CD8-positive, alpha-beta memory T cell (primary cell): Measurements from ENCODE around the gene ZBTB25. TPM values are rescaled to one million over a fixed set of nuclear protein-coding genes. Genes with fewer than 3 reads are reported as not detected.

Source experiments
- CTCF ChIA-PET: fragments of 350-600 bp; sonication (Branson Sonifier 250); formaldehyde crosslinking; loops from one replicate; lab custom pipeline; 2021; ENCODE audit warnings: antibody characterized with exemption; lab: Charles Lee
- POLR2A ChIA-PET: fragments of 350-600 bp; sonication (Branson Sonifier 250); formaldehyde crosslinking; loops from one replicate; lab custom pipeline; 2021; ENCODE audit warnings: antibody characterized with exemption; lab: Charles Lee
- DNase-seq, 5 donors: peaks; one replicate each; pipeline versions ENCODE4 v3.0.0 to v3.0.0-alpha.2; 2020 to 2022; ENCODE audit warnings: mixed read lengths in 1 of 5
- H3K27ac ChIP-seq: one replicate; pipeline ENCODE4 v1.7.0; 2013; ENCODE audit warnings: low read depth, mild to moderate bottlenecking, low read length, moderate library complexity
- H3K27me3 ChIP-seq: 2 replicates; pipeline ENCODE4 v1.7.0; 2013; ENCODE audit warnings: low read length, mild to moderate bottlenecking; ENCODE audit not compliant: insufficient read depth, poor library complexity, severe bottlenecking
- H3K36me3 ChIP-seq: 2 replicates; pipeline ENCODE4 v1.7.0; 2013; ENCODE audit warnings: mild to moderate bottlenecking, low read length, moderate library complexity; ENCODE audit not compliant: insufficient read depth
- H3K4me1 ChIP-seq: 2 replicates; pipeline ENCODE4 v1.7.0; 2013; ENCODE audit warnings: mild to moderate bottlenecking, low read length, moderate library complexity; ENCODE audit not compliant: insufficient read depth
- H3K4me3 ChIP-seq: 2 replicates; pipeline ENCODE4 v1.7.0; 2013; ENCODE audit warnings: mild to moderate bottlenecking, low read length
- H3K9me3 ChIP-seq: 2 replicates; pipeline ENCODE4 v1.7.0; 2013; ENCODE audit warnings: mild to moderate bottlenecking, low read length
- H3K27ac Mint-ChIP-seq, 8 donors: one replicate each; pipeline ENCODE4 v1.8.0; 2020 to 2021; ENCODE audit warnings: mixed read lengths in 8 of 8, mild to moderate bottlenecking in 6 of 8, inconsistent platforms in 3 of 8, moderate library complexity in 3 of 8
- H3K27me3 Mint-ChIP-seq, 2 donors: one replicate each; pipeline ENCODE4 v1.8.0; 2020 to 2021; ENCODE audit warnings: mixed read lengths in 2 of 2, mild to moderate bottlenecking in 1 of 2, moderate library complexity in 1 of 2
- H3K36me3 Mint-ChIP-seq, 3 donors: one replicate each; pipeline ENCODE4 v1.8.0; 2020 to 2021; ENCODE audit warnings: mixed read lengths in 3 of 3, inconsistent platforms in 1 of 3, mild to moderate bottlenecking in 1 of 3
- H3K4me1 Mint-ChIP-seq, 3 donors: one replicate each; pipeline ENCODE4 v1.8.0; 2020 to 2021; ENCODE audit warnings: mixed read lengths in 3 of 3, inconsistent platforms in 1 of 3, mild to moderate bottlenecking in 1 of 3
- H3K4me3 Mint-ChIP-seq, 7 donors: one replicate each; pipeline ENCODE4 v1.8.0; 2020 to 2021; ENCODE audit warnings: mixed read lengths in 7 of 7, mild to moderate bottlenecking in 6 of 7, moderate library complexity in 4 of 7, inconsistent platforms in 2 of 7
- H3K9me3 Mint-ChIP-seq, 5 donors: one replicate each; pipeline ENCODE4 v1.8.0; 2020 to 2022; ENCODE audit warnings: mixed read lengths in 5 of 5, mild to moderate bottlenecking in 3 of 5, moderate library complexity in 2 of 5, inconsistent platforms in 1 of 5
- polyA plus RNA-seq: library from polyadenylated mRNA; unstranded; fragments of 300-500 nt; fragmentation: Illumina TruSeq; gene quantifications from one replicate; pipeline ENCODE4 v1.2.3, GENCODE V29; 2021
- total RNA-seq, 2 experiments: library from RNA; stranded (reverse); gene quantifications; one replicate each; pipeline ENCODE4 v1.2.3, GENCODE V29; 2021

The ZBTB25 gene
- total and polyA plus RNA-seq, 3 experiments from 2014 or later: 21.7 to 34.9 (median 22.9) TPM

DNA sequence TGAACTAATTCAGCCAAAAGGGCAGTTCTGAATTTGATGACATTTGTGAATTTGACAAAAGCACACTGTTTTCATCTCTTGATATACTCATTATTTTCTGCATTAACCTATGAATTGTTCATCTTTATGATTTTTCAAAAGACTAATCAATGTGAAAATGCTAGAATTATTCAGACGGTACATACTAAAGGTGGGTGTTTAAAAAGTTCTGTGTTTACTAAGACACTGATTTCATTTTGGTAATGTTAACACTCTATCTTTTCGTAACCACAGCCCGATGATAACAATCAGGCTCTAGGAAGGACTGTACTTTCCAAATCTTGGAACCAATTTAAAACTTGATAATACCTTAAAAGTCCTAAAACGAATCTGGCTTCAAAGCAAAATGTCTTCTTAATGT lies 28.9 kb downstream of the ZBTB25 start:
- Histone ChIP-seq H3K4me3 (no peak overlapping the region), H3K36me3 (no peaks in the 10 kb centered on the region), H3K27me3 (no peaks in the 10 kb centered on the region), H3K9me3 (no peaks in the 10 kb centered on the region), H3K4me1 (no peaks in the 10 kb centered on the region), H3K27ac (no peak overlapping the region)
- no peaks in the 10 kb centered on the region for H3K9me3 Mint-ChIP-seq
- peaks cover 0 to 33% (median 6%) of the 10 kb centered on the region in 3 donors for H3K36me3 Mint-ChIP-seq
- ChIA-PET POLR2A (interaction anchor here (0.6 kb wide), 1 partner anchor 211 kb away, joined by 3 read pairs; no protein-coding TSS in a partner anchor), CTCF (interaction anchor here (1.0 kb wide), 1 partner anchor 45 kb away, joined by 3 read pairs; no protein-coding TSS in a partner anchor)
- no peak overlapping the region for H3K27ac Mint-ChIP-seq
- peaks cover 8 to 43% (median 31%) of the 10 kb centered on the region in 3 donors for H3K4me1 Mint-ChIP-seq
- no peak for DNase-seq
- no peaks in the 10 kb centered on the region for H3K27me3 Mint-ChIP-seq
- no peak overlapping the region for H3K4me3 Mint-ChIP-seq

DNA sequence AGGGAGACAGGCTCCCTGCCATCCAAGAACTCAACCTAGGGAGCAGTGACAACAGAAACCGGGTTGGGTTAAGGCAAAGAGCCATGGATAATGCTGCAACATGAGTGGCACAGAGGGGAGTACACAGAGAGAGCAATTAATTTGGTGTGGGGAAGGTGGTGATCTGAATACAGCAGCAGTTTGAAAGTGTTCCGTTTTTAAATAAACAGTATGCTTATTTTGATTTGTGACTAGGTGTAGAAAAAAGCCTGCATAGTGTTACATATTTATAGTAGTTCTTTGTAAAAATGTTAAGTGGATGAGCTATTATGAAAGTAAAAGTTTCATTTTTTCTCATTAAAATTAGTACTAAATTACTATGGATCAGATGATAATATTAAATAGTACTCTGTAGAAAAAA lies 29.6 kb downstream of the ZBTB25 start:
- DNase-seq: no peak
- no peaks in the 10 kb centered on the region for H3K27me3 Mint-ChIP-seq
- H3K27ac Mint-ChIP-seq: no peak overlapping the region
- H3K36me3 Mint-ChIP-seq: peaks cover 0 to 29% (median 6%) of the 10 kb centered on the region in 3 donors
- peaks cover 11 to 48% (median 33%) of the 10 kb centered on the region in 3 donors for H3K4me1 Mint-ChIP-seq
- no peak overlapping the region for H3K4me3 ChIP-seq
- ChIA-PET POLR2A (interaction anchor here (0.6 kb wide), 2 partner anchors 26 to 211 kb away, joined by 3 read pairs; no protein-coding TSS in a partner anchor), CTCF (interaction anchor here (1.0 kb wide), 1 partner anchor 44 kb away, joined by 3 read pairs; no protein-coding TSS in a partner anchor)
- H3K4me1 ChIP-seq: no peaks in the 10 kb centered on the region
- no peaks in the 10 kb centered on the region for H3K9me3 ChIP-seq
- no peak overlapping the region for H3K4me3 Mint-ChIP-seq
- no peaks in the 10 kb centered on the region for H3K9me3 Mint-ChIP-seq
- H3K36me3 ChIP-seq: no peaks in the 10 kb centered on the region
- no peaks in the 10 kb centered on the region for H3K27me3 ChIP-seq
- no peak overlapping the region for H3K27ac ChIP-seq

DNA sequence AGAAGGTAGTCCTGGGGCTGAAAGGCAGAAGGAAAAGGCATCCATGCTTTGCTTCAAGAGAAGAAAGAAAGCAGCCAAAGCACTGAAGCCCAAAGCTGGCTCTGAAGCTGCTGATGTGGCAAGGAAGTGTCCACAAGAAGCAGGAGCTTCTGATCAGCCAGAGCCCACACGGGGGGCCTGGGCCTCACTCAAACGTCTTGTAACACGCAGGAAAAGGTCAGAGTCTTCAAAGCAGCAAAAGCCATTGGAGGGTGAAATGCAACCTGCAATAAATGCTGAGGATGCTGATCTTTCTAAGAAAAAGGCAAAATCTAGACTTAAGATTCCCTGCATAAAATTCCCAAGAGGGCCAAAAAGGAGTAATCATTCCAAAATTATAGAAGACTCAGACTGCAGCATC lies 35.2 kb downstream of the ZBTB25 start:
- Histone ChIP-seq H3K4me3 (no peak overlapping the region), H3K27me3 (no peaks in the 10 kb centered on the region), H3K9me3 (no peaks in the 10 kb centered on the region), H3K4me1 (peaks cover 10% of the 10 kb centered on the region), H3K27ac (no peak overlapping the region), H3K36me3 (no peaks in the 10 kb centered on the region)
- H3K9me3 Mint-ChIP-seq: no peaks in the 10 kb centered on the region
- no peak for DNase-seq
- peaks cover 0 to 13% (median 6%) of the 10 kb centered on the region in 3 donors for H3K36me3 Mint-ChIP-seq
- H3K4me3 Mint-ChIP-seq: peak overlapping the region in 1 of 7 donors; percentile 3
- H3K27ac Mint-ChIP-seq: peak overlapping the region in 1 of 8 donors; percentile 74
- H3K27me3 Mint-ChIP-seq: no peaks in the 10 kb centered on the region
- CTCF ChIA-PET: interaction anchor here (2.2 kb wide), 1 partner anchor 39 kb away, joined by 10 read pairs; no protein-coding TSS in a partner anchor
- H3K4me1 Mint-ChIP-seq: peaks cover 35 to 66% (median 59%) of the 10 kb centered on the region in 3 donors
- POLR2A ChIA-PET: no interaction called here

DNA sequence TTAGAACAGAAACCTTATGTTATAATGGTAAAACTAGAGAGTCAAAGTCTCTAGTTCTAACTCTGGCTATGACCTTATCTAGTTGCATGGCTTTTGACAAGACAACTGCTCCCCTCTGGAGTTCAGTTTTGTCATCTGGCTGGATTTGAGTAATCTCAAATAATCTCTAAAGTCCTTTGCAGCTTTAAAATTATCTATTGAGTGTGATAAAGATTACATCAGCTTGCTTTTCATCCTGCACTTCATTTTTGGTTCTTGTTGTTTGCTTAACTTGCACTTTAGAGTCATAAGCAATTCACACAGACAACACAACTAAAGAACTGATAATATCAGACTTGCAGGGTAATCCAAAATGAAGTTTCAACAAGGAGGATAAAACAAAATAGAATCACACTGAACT lies 36.1 kb downstream of the ZBTB25 start:
- Histone ChIP-seq H3K36me3 (no peaks in the 10 kb centered on the region), H3K27ac (no peak overlapping the region), H3K4me3 (no peak overlapping the region), H3K4me1 (peaks cover 10% of the 10 kb centered on the region), H3K27me3 (no peaks in the 10 kb centered on the region), H3K9me3 (no peaks in the 10 kb centered on the region)
- ChIA-PET POLR2A (no interaction called here), CTCF (interaction anchor here (1.3 to 2.2 kb wide), 3 partner anchors 10 to 43 kb away, joined by 3 to 10 read pairs (median 8); no protein-coding TSS in a partner anchor)
- Mint-ChIP-seq H3K4me3 (peak overlapping the region in 2 of 7 donors; percentile 31 to 35), H3K27ac (peak overlapping the region in 4 of 8 donors; percentile 1 to 29 (median 22)), H3K27me3 (no peaks in the 10 kb centered on the region), H3K36me3 (peaks cover 0 to 11% (median 6%) of the 10 kb centered on the region in 3 donors), H3K4me1 (peaks cover 33 to 62% (median 54%) of the 10 kb centered on the region in 3 donors), H3K9me3 (no peaks in the 10 kb centered on the region)
- no peak for DNase-seq

DNA sequence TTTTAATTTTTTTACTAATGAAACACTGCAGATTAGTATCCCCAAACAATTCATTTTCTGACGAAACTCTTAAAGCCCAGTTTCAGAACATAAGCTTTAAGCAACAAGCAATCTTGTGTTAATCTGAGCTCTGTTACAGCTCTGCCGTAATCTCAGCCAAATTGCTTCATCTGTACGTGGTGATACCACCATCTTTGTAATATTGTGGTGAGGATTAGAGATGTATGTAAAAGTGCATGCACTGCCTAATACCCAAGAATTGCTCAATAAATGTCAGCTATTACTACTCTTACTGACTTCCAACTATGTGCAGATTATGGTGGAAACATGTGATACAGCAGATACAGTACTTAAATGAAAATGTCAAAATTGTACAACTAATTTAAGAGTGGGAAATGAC lies 36.5 kb downstream of the ZBTB25 start:
- DNase-seq: no peak
- H3K27me3 Mint-ChIP-seq: no peaks in the 10 kb centered on the region
- peaks cover 0 to 15% (median 7%) of the 10 kb centered on the region in 3 donors for H3K36me3 Mint-ChIP-seq
- CTCF ChIA-PET: interaction anchor here (1.3 to 2.2 kb wide), 5 partner anchors 10 to 44 kb away, joined by 3 to 10 read pairs (median 4); no protein-coding TSS in a partner anchor
- no peak overlapping the region for H3K4me3 ChIP-seq
- no peaks in the 10 kb centered on the region for H3K36me3 ChIP-seq
- peaks cover 10% of the 10 kb centered on the region for H3K4me1 ChIP-seq
- POLR2A ChIA-PET: no interaction called here
- no peaks in the 10 kb centered on the region for H3K27me3 ChIP-seq
- H3K27ac Mint-ChIP-seq: peak overlapping the region in 1 of 8 donors; percentile 1
- no peaks in the 10 kb centered on the region for H3K9me3 Mint-ChIP-seq
- peak overlapping the region in 2 of 7 donors; percentile 31 to 51 for H3K4me3 Mint-ChIP-seq
- H3K4me1 Mint-ChIP-seq: peaks cover 33 to 62% (median 54%) of the 10 kb centered on the region in 3 donors
- H3K9me3 ChIP-seq: no peaks in the 10 kb centered on the region
- no peak overlapping the region for H3K27ac ChIP-seq

DNA sequence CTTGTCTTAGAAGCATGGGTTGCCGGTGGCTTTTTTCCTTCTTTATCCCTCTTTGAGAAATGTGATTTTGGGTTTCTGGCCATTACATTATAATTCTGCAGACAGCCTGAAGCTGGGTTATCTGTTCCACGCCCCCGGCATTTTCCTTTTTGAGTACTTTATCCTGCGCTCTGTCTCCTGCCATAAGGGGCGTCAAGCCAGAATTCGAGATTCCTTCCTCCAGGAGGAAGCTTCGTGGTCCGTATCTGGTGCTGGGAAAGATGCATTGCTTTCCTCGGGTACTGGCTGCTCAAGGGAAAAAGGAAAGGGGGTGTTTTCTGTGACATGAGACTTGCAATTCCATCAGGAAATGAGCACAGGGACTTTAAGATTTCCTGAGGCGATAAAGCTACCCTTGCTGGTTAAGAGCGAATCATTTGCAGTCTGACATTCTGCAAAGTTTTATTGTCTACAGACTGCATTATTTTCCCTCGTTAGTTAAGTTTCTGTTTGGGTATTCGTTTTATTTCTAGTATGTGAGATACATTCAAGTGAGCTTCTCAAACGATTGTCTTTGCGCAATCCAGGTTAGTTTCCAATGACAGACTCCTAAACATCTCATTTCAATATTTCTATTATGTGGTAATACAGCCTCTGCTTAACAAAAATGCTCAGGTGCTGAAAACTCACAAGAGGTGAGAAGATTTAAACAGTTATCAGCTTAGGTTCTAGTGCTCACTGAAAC lies 37.6 kb downstream of the ZBTB25 start:
- Mint-ChIP-seq H3K27me3 (no peaks in the 10 kb centered on the region), H3K9me3 (no peaks in the 10 kb centered on the region), H3K4me3 (peak overlapping the region; percentile 84 to 93 (median 88)), H3K27ac (peak overlapping the region; percentile 38 to 92 (median 84)), H3K4me1 (peaks cover 31 to 56% (median 49%) of the 10 kb centered on the region in 3 donors), H3K36me3 (peaks cover 0 to 13% (median 3%) of the 10 kb centered on the region in 3 donors)
- Histone ChIP-seq H3K9me3 (no peaks in the 10 kb centered on the region), H3K27me3 (no peaks in the 10 kb centered on the region), H3K4me1 (peaks cover 10% of the 10 kb centered on the region), H3K27ac (no peak overlapping the region), H3K36me3 (no peaks in the 10 kb centered on the region), H3K4me3 (peak overlapping the region; percentile 49)
- POLR2A ChIA-PET: interaction anchor here (1.7 kb wide), 1 partner anchor 38 kb away, joined by 15 read pairs; the partner anchor contains the start of gene ZBTB1
- DNase-seq: no peak
- CTCF ChIA-PET: interaction anchor here (0.7 to 2.2 kb wide), 7 partner anchors 12 to 45 kb away, joined by 3 to 8 read pairs (median 4); no protein-coding TSS in a partner anchor

DNA sequence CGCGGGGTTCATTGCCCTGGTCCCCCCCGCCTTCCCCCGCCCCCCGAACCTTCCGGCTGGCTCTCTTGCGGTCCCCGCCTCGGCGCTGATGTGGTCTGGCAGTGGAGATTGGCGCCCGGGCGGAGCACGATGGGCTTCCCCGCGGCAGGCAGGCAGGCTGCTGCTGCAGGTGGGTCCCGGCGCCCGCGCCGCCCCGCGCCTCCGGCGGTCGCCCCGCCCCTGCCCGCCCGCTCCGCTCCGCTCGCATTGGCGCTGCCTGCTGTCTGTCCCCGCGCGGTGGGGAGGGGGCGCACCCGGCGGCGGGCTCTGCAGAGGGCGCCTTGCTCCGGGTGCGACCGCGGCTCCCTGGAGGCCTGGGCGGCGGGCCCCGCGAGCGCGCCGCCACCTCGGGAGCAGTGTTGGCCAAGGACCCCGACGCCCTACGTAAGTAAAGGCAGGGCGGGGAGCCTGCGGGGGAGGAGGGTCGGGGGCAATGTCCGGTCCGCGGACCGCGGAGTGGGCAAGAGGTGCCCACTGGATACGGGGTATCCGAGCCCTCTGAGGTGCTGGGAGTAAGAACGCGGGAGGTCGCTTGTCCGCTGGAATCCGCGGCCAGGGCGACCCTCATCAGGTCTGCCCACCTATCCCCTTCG lies 38.3 kb downstream of the ZBTB25 start, which contains the start of gene AKAP5:
Gene AKAP5 (plus strand): TSS at position 309 of the 632 bp plus-strand sequence. CDS start 2,896 bp downstream, outside the sequence.
- no peaks in the 10 kb centered on the region for H3K27me3 Mint-ChIP-seq

More for the DNA sequence above, 38.3 kb downstream of the ZBTB25 start, which contains the start of gene AKAP5:
- Histone ChIP-seq H3K36me3 (no peaks in the 10 kb centered on the region), H3K27ac (no peak within 1 kb of the TSS), H3K4me3 (peak within 1 kb of the TSS; percentile 49), H3K9me3 (no peaks in the 10 kb centered on the region), H3K4me1 (peaks cover 10% of the 10 kb centered on the region), H3K27me3 (no peaks in the 10 kb centered on the region)
- peak; percentile 62 to 78 (median 66) for DNase-seq
- Mint-ChIP-seq H3K9me3 (no peaks in the 10 kb centered on the region), H3K27ac (peak within 1 kb of the TSS; percentile 46 to 92 (median 86)), H3K36me3 (peaks cover 0 to 12% (median 3%) of the 10 kb centered on the region in 3 donors), H3K4me1 (peaks cover 31 to 56% (median 51%) of the 10 kb centered on the region in 3 donors), H3K4me3 (peak within 1 kb of the TSS; percentile 88 to 96 (median 91))
- CTCF ChIA-PET: interaction anchor here (1.0 to 2.3 kb wide), 7 partner anchors 12 to 45 kb away, joined by 3 to 8 read pairs (median 5); no protein-coding TSS in a partner anchor
- POLR2A ChIA-PET: interaction anchor here (1.5 to 1.7 kb wide), 2 partner anchors 39 to 40 kb away, joined by 4 to 15 read pairs; partner anchors contain the start of gene ZBTB1
